Osteoblast (primary cell): ENCODE measurements around the gene MYCN. TPM values are rescaled to one million over a fixed set of nuclear protein-coding genes. Genes with fewer than 3 reads are reported as not detected.

Experiments used
- DNase-seq: peaks from one replicate; pipeline ENCODE4 v3.0.0; 2011; ENCODE audit warnings: low spot score, mixed read lengths; ENCODE audit not compliant: insufficient read length; ENCODE audit errors: missing footprints
- H2AFZ ChIP-seq: 2 replicates; pipeline ENCODE4 v1.6.0; 2011; ENCODE audit warnings: mild to moderate bottlenecking, low read length
- H3K27ac ChIP-seq: 2 replicates; pipeline ENCODE4 v1.5.1; 2011; ENCODE audit warnings: mild to moderate bottlenecking, low read depth, low read length, moderate library complexity
- H3K27me3 ChIP-seq: 2 replicates; pipeline ENCODE4 v1.6.0; 2012; ENCODE audit warnings: mild to moderate bottlenecking, control low read depth, inconsistent platforms, low read length, moderate library complexity; ENCODE audit not compliant: insufficient read depth
- H3K36me3 ChIP-seq: 2 replicates; pipeline ENCODE4 v1.5.1; 2011; ENCODE audit warnings: mild to moderate bottlenecking, low read length, control low read depth, moderate library complexity; ENCODE audit not compliant: insufficient read depth
- H3K4me1 ChIP-seq: 2 replicates; pipeline ENCODE4 v1.5.1; 2011; ENCODE audit warnings: mild to moderate bottlenecking, low read length, control low read depth, moderate library complexity; ENCODE audit not compliant: insufficient read depth
- H3K4me2 ChIP-seq: 2 replicates; pipeline ENCODE4 v1.6.0; 2011; ENCODE audit warnings: mild to moderate bottlenecking, low read length; ENCODE audit not compliant: insufficient read depth
- H3K4me3 ChIP-seq: fragments of 200-600 bp; sonication (generic); 3 replicates; pipeline ENCODE4 v1.5.1; 2012; ENCODE audit warnings: mild to moderate bottlenecking, low read length, inconsistent platforms; ENCODE audit not compliant: insufficient read depth
- H3K79me2 ChIP-seq: 2 replicates; pipeline ENCODE4 v1.6.0; 2012; ENCODE audit warnings: mild to moderate bottlenecking, low read length, control low read depth, inconsistent platforms; ENCODE audit not compliant: insufficient read depth
- H3K9me3 ChIP-seq: 2 replicates; pipeline ENCODE4 v1.5.1; 2011; ENCODE audit warnings: low read depth, low read length, control low read depth
- H4K20me1 ChIP-seq: 2 replicates; pipeline ENCODE4 v1.6.0; 2012; ENCODE audit warnings: mild to moderate bottlenecking, low read length, control low read depth; ENCODE audit not compliant: insufficient read depth
- CTCF ChIP-seq: IDR thresholded peaks from 2 replicates; pipeline ENCODE4 v1.5.1; 2011; ENCODE audit warnings: mild to moderate bottlenecking, low read depth, low read length, moderate library complexity; ENCODE audit errors: extremely low read depth
- total RNA-seq: library from RNA; depleted of rRNA; stranded (reverse); fragments of >200 nt; gene quantifications from 2 replicates; pipeline ENCODE4 v1.2.3, GENCODE V29; 2012

Gene MYCN
- total RNA-seq, 1 donor = not detected

GRCh38 chr2:15895615-15896469 lies 44.5 kb upstream of the MYCN start:
- no peaks in the 10 kb centered on the region for H3K36me3 ChIP-seq
- no peaks in the 10 kb centered on the region for H3K4me1 ChIP-seq
- H3K79me2 ChIP-seq = no peaks in the 10 kb centered on the region
- H3K4me2 ChIP-seq = no peak overlapping the region
- H2AFZ ChIP-seq = no peak overlapping the region
- H3K27ac ChIP-seq = no peak overlapping the region
- H3K27me3 ChIP-seq = no peaks in the 10 kb centered on the region
- H4K20me1 ChIP-seq = no peaks in the 10 kb centered on the region
- TF ChIP-seq CTCF = no peak
- no peaks in the 10 kb centered on the region for H3K9me3 ChIP-seq
- no peak overlapping the region for H3K4me3 ChIP-seq
- no peak for DNase-seq

GRCh38 chr2:15896859-15897258 lies 43.5 kb upstream of the MYCN start:
- TF ChIP-seq CTCF = no peak
- H3K4me2 ChIP-seq = no peak overlapping the region
- H3K4me1 ChIP-seq = no peaks in the 10 kb centered on the region
- no peaks in the 10 kb centered on the region for H3K27me3 ChIP-seq
- DNase-seq = no peak
- no peaks in the 10 kb centered on the region for H4K20me1 ChIP-seq
- H3K27ac ChIP-seq = no peak overlapping the region
- no peaks in the 10 kb centered on the region for H3K79me2 ChIP-seq
- no peaks in the 10 kb centered on the region for H3K9me3 ChIP-seq
- no peaks in the 10 kb centered on the region for H3K36me3 ChIP-seq
- H3K4me3 ChIP-seq = no peak overlapping the region
- H2AFZ ChIP-seq = no peak overlapping the region

GRCh38 chr2:15897431-15898098 lies 42.8 kb upstream of the MYCN start:
- Histone ChIP-seq H2AFZ (no peak overlapping the region), H3K9me3 (no peaks in the 10 kb centered on the region), H3K27ac (no peak overlapping the region), H4K20me1 (no peaks in the 10 kb centered on the region), H3K4me2 (no peak overlapping the region), H3K79me2 (no peaks in the 10 kb centered on the region), H3K4me1 (no peaks in the 10 kb centered on the region), H3K36me3 (no peaks in the 10 kb centered on the region), H3K27me3 (no peaks in the 10 kb centered on the region), H3K4me3 (no peak overlapping the region)
- DNase-seq = no peak
- no peak for TF ChIP-seq CTCF

- no peak overlapping the region for H3K4me3 ChIP-seq
- no peaks in the 10 kb centered on the region for H3K4me1 ChIP-seq
- no peaks in the 10 kb centered on the region for H3K36me3 ChIP-seq
- TF ChIP-seq CTCF = no peak
- H3K27ac ChIP-seq = no peak overlapping the region
- H3K4me2 ChIP-seq = no peak overlapping the region
- no peak for DNase-seq
- H3K9me3 ChIP-seq = no peaks in the 10 kb centered on the region
- no peaks in the 10 kb centered on the region for H3K79me2 ChIP-seq
- no peak overlapping the region for H2AFZ ChIP-seq
- no peaks in the 10 kb centered on the region for H4K20me1 ChIP-seq
- no peaks in the 10 kb centered on the region for H3K27me3 ChIP-seq
Measured at GRCh38 chr2:15899327-15899612, 41.1 kb upstream of the MYCN start.
